Measurements from ENCODE around the gene BAIAP2L2. TPM values are rescaled to one million over a fixed set of nuclear protein-coding genes. Genes with fewer than 3 reads are reported as not detected.

The BAIAP2L2 gene
- total and polyA plus RNA-seq, 10 of the 15 experiments (the other 5 are each of a cell fraction or from before 2014, with no cell fraction given) = 0.08 to 0.38 (median 0.14) TPM; not detected in 6

- Histone ChIP-seq H3K36me3 (ENCODE audit: control insufficient read depth in 2 of 2, insufficient read depth in 2 of 2, low read length in 1 of 2) (no peaks in the 10 kb centered on the region), H3K4me1 (ENCODE audit: control insufficient read depth, insufficient read depth, low read length) (0 out of 2 replicates have a peak, but pooled peaks cover 3% of the 10 kb centered on the region), H3K4me2 (ENCODE audit: control insufficient read depth, insufficient read depth) (peak within 1 kb of the TSS; percentile 89), H3K9ac (ENCODE audit: control insufficient read depth, insufficient read depth, low read length) (peak within 1 kb of the TSS; percentile 87), H3K79me2 (ENCODE audit: control insufficient read depth, insufficient read depth, low read length) (no peaks in the 10 kb centered on the region), H3K9me3 (replicated peaks; ENCODE audit: control insufficient read depth, insufficient read depth, low read length) (no peaks in the 10 kb centered on the region), H4K20me1 (ENCODE audit: control insufficient read depth, insufficient read depth) (no peaks in the 10 kb centered on the region), H2AFZ (ENCODE audit: control insufficient read depth, low read depth, low read length) (peak within 1 kb of the TSS; percentile 100), H3K4me3 (peak within 1 kb of the TSS; percentile 76), H3K27me3 (replicated peaks in 1 of 2; ENCODE audit: control insufficient read depth in 2 of 2, insufficient read depth in 2 of 2, low read length in 1 of 2) (no peaks in the 10 kb centered on the region), H3K27ac (ENCODE audit: control insufficient read depth, insufficient read depth) (peak within 1 kb of the TSS; percentile 94)
- ChIA-PET CTCF (interaction anchor here (1.2 to 2.5 kb wide), 3 partner anchors 157 to 532 kb away, joined by 3 to 11 read pairs (median 3); no protein-coding TSS in a partner anchor), RAD21 (ENCODE audit: unreplicated experiment) (no interaction called here), POLR2A (interaction anchor here (0.5 kb wide), 1 partner anchor 248 kb away, joined by 5 read pairs; no protein-coding TSS in a partner anchor), SMC1A (ENCODE audit: uncharacterized antibody, unreplicated experiment) (interaction anchor here (0.7 kb wide), 1 partner anchor 764 kb away, joined by 3 read pairs; no protein-coding TSS in a partner anchor)
- in situ Hi-C loops (cut with MboI) = loop anchor here (5.0 kb wide), 1 partner anchor 295 kb away; no protein-coding TSS in a partner anchor
- peak; percentile 32 for DNase-seq (ENCODE audit: low read depth, low spot score)
- peak; percentile 87 for ATAC-seq
- WGBS (ENCODE audit: insufficient coverage, insufficient replicate concordance, low lambda C conversion rate, missing lambda C conversion rate) = 2% methylated on average over 40 of the region's 47 CpGs
- BruUV-seq (replicated peaks) = no TSS peak
- FAIRE-seq = peak; percentile 7
- intact Hi-C loops (cut with micrococcal nuclease; ENCODE audit: unreplicated experiment) = loop anchor here (1.0 to 10.0 kb wide), 4 partner anchors 145 to 513 kb away; partner anchors contain the start of genes DMC1 and MAFF
- TF ChIP-seq PAX8 (IDR thresholded peaks at IDR 0.05) (no peak), CBX5 (IDR thresholded peaks at IDR 0.05; ENCODE audit: low read depth) (no peak), ZBED1 (IDR thresholded peaks at IDR 0.05; ENCODE audit: borderline replicate concordance) (no peak), SIN3A (IDR thresholded peaks at IDR 0.05; ENCODE audit: low read depth, low read length) (0 out of 2 replicates have a peak, but pooled peaks have one; percentile 72), NFYB (IDR thresholded peaks at IDR 0.05; ENCODE audit: insufficient read depth, low read depth, low read length) (no peak), TAF1 (IDR thresholded peaks at IDR 0.05; ENCODE audit: borderline replicate concordance, low read depth, low read length) (peak; percentile 56; the same call in 1 of the 2 replicates), GATAD2B (conservative IDR thresholded peaks at IDR 0.05; ENCODE audit: low read depth) (peak; percentile 72), YY1 (IDR thresholded peaks at IDR 0.05; ENCODE audit: low read depth, low read length) (peak; percentile 100), RB1 (IDR thresholded peaks at IDR 0.05; ENCODE audit: borderline replicate concordance) (peak; percentile 85), NR2F1 (conservative IDR thresholded peaks at IDR 0.05) (peak; percentile 64; the same call in 1 of the 2 replicates), RFX5 (IDR thresholded peaks at IDR 0.05; ENCODE audit: low read depth, low read length) (peak; percentile 79)
- TF ChIP-seq, protein P1, sequence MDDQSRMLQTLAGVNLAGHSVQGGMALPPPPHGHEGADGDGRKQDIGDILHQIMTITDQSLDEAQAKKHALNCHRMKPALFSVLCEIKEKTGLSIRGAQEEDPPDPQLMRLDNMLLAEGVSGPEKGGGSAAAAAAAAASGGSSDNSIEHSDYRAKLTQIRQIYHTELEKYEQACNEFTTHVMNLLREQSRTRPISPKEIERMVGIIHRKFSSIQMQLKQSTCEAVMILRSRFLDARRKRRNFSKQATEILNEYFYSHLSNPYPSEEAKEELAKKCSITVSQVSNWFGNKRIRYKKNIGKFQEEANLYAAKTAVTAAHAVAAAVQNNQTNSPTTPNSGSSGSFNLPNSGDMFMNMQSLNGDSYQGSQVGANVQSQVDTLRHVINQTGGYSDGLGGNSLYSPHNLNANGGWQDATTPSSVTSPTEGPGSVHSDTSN (IDR thresholded peaks at IDR 0.05; ENCODE audit: insufficient replicate concordance, low read depth, low read length) = no peak
- TF ChIP-seq, protein P2, sequence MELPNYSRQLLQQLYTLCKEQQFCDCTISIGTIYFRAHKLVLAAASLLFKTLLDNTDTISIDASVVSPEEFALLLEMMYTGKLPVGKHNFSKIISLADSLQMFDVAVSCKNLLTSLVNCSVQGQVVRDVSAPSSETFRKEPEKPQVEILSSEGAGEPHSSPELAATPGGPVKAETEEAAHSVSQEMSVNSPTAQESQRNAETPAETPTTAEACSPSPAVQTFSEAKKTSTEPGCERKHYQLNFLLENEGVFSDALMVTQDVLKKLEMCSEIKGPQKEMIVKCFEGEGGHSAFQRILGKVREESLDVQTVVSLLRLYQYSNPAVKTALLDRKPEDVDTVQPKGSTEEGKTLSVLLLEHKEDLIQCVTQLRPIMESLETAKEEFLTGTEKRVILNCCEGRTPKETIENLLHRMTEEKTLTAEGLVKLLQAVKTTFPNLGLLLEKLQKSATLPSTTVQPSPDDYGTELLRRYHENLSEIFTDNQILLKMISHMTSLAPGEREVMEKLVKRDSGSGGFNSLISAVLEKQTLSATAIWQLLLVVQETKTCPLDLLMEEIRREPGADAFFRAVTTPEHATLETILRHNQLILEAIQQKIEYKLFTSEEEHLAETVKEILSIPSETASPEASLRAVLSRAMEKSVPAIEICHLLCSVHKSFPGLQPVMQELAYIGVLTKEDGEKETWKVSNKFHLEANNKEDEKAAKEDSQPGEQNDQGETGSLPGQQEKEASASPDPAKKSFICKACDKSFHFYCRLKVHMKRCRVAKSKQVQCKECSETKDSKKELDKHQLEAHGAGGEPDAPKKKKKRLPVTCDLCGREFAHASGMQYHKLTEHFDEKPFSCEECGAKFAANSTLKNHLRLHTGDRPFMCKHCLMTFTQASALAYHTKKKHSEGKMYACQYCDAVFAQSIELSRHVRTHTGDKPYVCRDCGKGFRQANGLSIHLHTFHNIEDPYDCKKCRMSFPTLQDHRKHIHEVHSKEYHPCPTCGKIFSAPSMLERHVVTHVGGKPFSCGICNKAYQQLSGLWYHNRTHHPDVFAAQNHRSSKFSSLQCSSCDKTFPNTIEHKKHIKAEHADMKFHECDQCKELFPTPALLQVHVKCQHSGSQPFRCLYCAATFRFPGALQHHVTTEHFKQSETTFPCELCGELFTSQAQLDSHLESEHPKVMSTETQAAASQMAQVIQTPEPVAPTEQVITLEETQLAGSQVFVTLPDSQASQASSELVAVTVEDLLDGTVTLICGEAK (IDR thresholded peaks at IDR 0.05; ENCODE audit: borderline replicate concordance) = peak; percentile 94
- TF ChIP-seq, protein P3, sequence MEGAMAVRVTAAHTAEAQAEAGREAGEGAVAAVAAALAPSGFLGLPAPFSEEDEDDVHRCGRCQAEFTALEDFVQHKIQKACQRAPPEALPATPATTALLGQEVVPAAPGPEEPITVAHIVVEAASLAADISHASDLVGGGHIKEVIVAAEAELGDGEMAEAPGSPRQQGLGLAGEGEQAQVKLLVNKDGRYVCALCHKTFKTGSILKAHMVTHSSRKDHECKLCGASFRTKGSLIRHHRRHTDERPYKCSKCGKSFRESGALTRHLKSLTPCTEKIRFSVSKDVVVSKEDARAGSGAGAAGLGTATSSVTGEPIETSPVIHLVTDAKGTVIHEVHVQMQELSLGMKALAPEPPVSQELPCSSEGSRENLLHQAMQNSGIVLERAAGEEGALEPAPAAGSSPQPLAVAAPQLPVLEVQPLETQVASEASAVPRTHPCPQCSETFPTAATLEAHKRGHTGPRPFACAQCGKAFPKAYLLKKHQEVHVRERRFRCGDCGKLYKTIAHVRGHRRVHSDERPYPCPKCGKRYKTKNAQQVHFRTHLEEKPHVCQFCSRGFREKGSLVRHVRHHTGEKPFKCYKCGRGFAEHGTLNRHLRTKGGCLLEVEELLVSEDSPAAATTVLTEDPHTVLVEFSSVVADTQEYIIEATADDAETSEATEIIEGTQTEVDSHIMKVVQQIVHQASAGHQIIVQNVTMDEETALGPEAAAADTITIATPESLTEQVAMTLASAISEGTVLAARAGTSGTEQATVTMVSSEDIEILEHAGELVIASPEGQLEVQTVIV (IDR thresholded peaks at IDR 0.05; ENCODE audit: borderline replicate concordance, partially characterized antibody) = peak; percentile 76
Measured at GRCh38 chr22:38056969-38057891, 53.3 kb downstream of the BAIAP2L2 start, which contains the start of gene PICK1. TSS of gene PICK1 (plus strand) at chr22:38057404. CDS start at chr22:38057810, 406 bp downstream.

All from GM12878 (cell line).